ENCODE data around the gene RBM23.

GRCh38 chr14:22883173-22883976, 35.6 kb downstream of the RBM23 start, which contains the start of gene REM2:
- no peak for TF ChIP-seq CTCF (conservative IDR thresholded peaks at IDR 0.05; ENCODE audit: low read depth, low read length)
- no peak for TF ChIP-seq EZH2 (IDR thresholded peaks at IDR 0.05; ENCODE audit: low read length, unreplicated experiment)
- no peak for TF ChIP-seq EZH2phosphoT487 (IDR thresholded peaks at IDR 0.05; ENCODE audit: borderline replicate concordance, low read length)

All from PC-3 (cell line).